ENCODE results near the gene ADGRG4. TPM values are rescaled to one million over a fixed set of nuclear protein-coding genes. Genes with fewer than 3 reads are reported as not detected.
"Not testable (repeated sequence)": the region's sequence is repeated elsewhere in the genome, so short reads cannot be mapped to it uniquely, and the experiment has no call there.

ADGRG4 gene
- total and polyA plus RNA-seq, 9 donors, result under 0.01 to 0.44 (median 0.02) TPM; not detected in 1

DNA sequence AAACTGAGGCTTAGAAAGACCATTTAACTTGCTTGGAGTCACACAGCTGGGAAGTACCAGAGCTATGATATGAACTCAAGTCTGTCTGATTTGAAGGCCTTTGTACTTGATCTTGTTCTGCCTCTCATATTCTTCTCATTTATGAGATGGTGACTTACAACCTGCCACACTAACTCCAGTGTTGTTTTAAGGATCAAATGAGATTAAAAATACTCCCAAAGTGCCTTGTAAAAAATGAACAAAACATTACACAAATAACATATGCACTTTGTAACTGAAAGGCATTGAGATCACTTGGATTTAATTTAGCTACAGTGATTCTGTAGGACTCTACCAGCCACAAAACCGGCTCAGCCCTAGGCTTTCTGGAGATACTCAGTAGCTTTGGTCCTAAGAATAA is 33.9 kb upstream of the ADGRG4 start:
- no peaks in the 10 kb centered on the region for H3K36me3 ChIP-seq (ENCODE audit: control insufficient read depth, insufficient read depth, low read length)
- no peaks in the 10 kb centered on the region for H3K27me3 ChIP-seq (ENCODE audit: control insufficient read depth, insufficient read depth, low read length)
- no peak for DNase-seq
- no peak overlapping the region for H3K27ac ChIP-seq (ENCODE audit: low read length)
- no peaks in the 10 kb centered on the region for H3K9me3 ChIP-seq (replicated peaks; ENCODE audit: control insufficient read depth, low read depth, low read length)
- H3K4me1 ChIP-seq (ENCODE audit: control insufficient read depth, insufficient read depth, low read length), result peaks cover 5% of the 10 kb centered on the region
- WGBS (ENCODE audit: insufficient coverage), result 100% methylated on average over 1 of the region's 1 CpG
- H3K4me3 ChIP-seq (ENCODE audit: low read length), result no peak overlapping the region

GRCh38 chrX:136268051-136269048 is 32.4 kb upstream of the ADGRG4 start:
- WGBS (ENCODE audit: insufficient coverage), result no CpG with 5 or more reads among the region's 5 CpGs

GRCh38 chrX:136269921-136270320 is 30.8 kb upstream of the ADGRG4 start:
- Histone ChIP-seq H3K36me3 (ENCODE audit: control insufficient read depth, insufficient read depth, low read length) (no peaks in the 10 kb centered on the region), H3K4me3 (ENCODE audit: low read length) (no peak overlapping the region), H3K27ac (ENCODE audit: low read length) (no peak overlapping the region), H3K4me1 (ENCODE audit: control insufficient read depth, insufficient read depth, low read length) (no peaks in the 10 kb centered on the region), H3K9me3 (replicated peaks; ENCODE audit: control insufficient read depth, low read depth, low read length) (no peaks in the 10 kb centered on the region), H3K27me3 (ENCODE audit: control insufficient read depth, insufficient read depth, low read length) (no peaks in the 10 kb centered on the region)
- DNase-seq, result no peak
- WGBS (ENCODE audit: insufficient coverage), result no CpG with 5 or more reads among the region's 1 CpG

More at GRCh38 chrX:136268051-136269048, 32.4 kb upstream of the ADGRG4 start:
- Histone ChIP-seq H3K4me1 (ENCODE audit: control insufficient read depth, insufficient read depth, low read length) (no peaks in the 10 kb centered on the region), H3K27ac (ENCODE audit: low read length) (no peak overlapping the region), H3K36me3 (ENCODE audit: control insufficient read depth, insufficient read depth, low read length) (no peaks in the 10 kb centered on the region), H3K4me3 (ENCODE audit: low read length) (no peak overlapping the region), H3K27me3 (ENCODE audit: control insufficient read depth, insufficient read depth, low read length) (no peaks in the 10 kb centered on the region), H3K9me3 (replicated peaks; ENCODE audit: control insufficient read depth, low read depth, low read length) (no peaks in the 10 kb centered on the region)
- DNase-seq, result peak; percentile 73

- H3K4me1 ChIP-seq (ENCODE audit: control insufficient read depth, insufficient read depth, low read length), result no peaks in the 10 kb centered on the region
- WGBS (ENCODE audit: insufficient coverage), result no CpG with 5 or more reads among the region's 1 CpG
- H3K4me3 ChIP-seq (ENCODE audit: low read length), result no peak overlapping the region
- H3K27ac ChIP-seq (ENCODE audit: low read length), result no peak overlapping the region
- H3K27me3 ChIP-seq (ENCODE audit: control insufficient read depth, insufficient read depth, low read length), result peaks cover 7% of the 10 kb centered on the region
- no peak for DNase-seq
- H3K36me3 ChIP-seq (ENCODE audit: control insufficient read depth, insufficient read depth, low read length), result no peaks in the 10 kb centered on the region
- no peaks in the 10 kb centered on the region for H3K9me3 ChIP-seq (replicated peaks; ENCODE audit: control insufficient read depth, low read depth, low read length)
Observed at GRCh38 chrX:136271300-136271699, 29.5 kb upstream of the ADGRG4 start.

DNA sequence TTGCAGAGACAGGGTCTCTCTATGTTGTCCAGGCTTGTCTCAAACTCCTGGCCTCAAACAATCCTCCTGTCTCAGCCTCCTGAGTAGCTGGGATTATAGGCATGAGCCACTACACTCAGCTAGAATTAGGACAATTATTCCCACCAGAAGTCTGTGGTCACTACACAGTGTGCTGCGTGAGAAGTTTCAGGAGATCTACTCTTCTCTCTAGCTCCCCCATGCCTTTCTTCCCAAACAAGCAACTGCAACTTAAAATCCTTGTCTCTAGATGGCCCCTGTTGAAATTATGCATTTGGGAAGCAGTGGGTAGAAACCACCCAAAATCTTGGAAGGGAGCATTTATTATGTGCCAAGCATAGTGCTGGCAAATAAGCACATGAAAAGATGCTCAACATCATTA is 28.4 kb upstream of the ADGRG4 start:
- no peak for DNase-seq
- H3K36me3 ChIP-seq (ENCODE audit: control insufficient read depth, insufficient read depth, low read length), result no peaks in the 10 kb centered on the region
- H3K27ac ChIP-seq (ENCODE audit: low read length), result no peak overlapping the region
- no CpG with 5 or more reads among the region's 1 CpG for WGBS (ENCODE audit: insufficient coverage)
- no peaks in the 10 kb centered on the region for H3K4me1 ChIP-seq (ENCODE audit: control insufficient read depth, insufficient read depth, low read length)
- H3K27me3 ChIP-seq (ENCODE audit: control insufficient read depth, insufficient read depth, low read length), result peaks cover 7% of the 10 kb centered on the region
- no peak overlapping the region for H3K4me3 ChIP-seq (ENCODE audit: low read length)
- no peaks in the 10 kb centered on the region for H3K9me3 ChIP-seq (replicated peaks; ENCODE audit: control insufficient read depth, low read depth, low read length)

GRCh38 chrX:136273986-136274385 is 26.8 kb upstream of the ADGRG4 start:
- Histone ChIP-seq H3K27me3 (ENCODE audit: control insufficient read depth, insufficient read depth, low read length) (peaks cover 14% of the 10 kb centered on the region), H3K4me1 (ENCODE audit: control insufficient read depth, insufficient read depth, low read length) (no peaks in the 10 kb centered on the region), H3K27ac (ENCODE audit: low read length) (no peak overlapping the region), H3K4me3 (ENCODE audit: low read length) (no peak overlapping the region), H3K36me3 (ENCODE audit: control insufficient read depth, insufficient read depth, low read length) (no peaks in the 10 kb centered on the region), H3K9me3 (replicated peaks; ENCODE audit: control insufficient read depth, low read depth, low read length) (no peaks in the 10 kb centered on the region)
- no CpG with 5 or more reads among the region's 1 CpG for WGBS (ENCODE audit: insufficient coverage)
- DNase-seq, result no peak

- no peak overlapping the region for H3K27ac ChIP-seq (ENCODE audit: low read length)
- H3K36me3 ChIP-seq (ENCODE audit: control insufficient read depth, insufficient read depth, low read length), result no peaks in the 10 kb centered on the region
- DNase-seq, result no peak
- peaks cover 14% of the 10 kb centered on the region for H3K27me3 ChIP-seq (ENCODE audit: control insufficient read depth, insufficient read depth, low read length)
- H3K9me3 ChIP-seq (replicated peaks; ENCODE audit: control insufficient read depth, low read depth, low read length), result no peaks in the 10 kb centered on the region
- no peak overlapping the region for H3K4me3 ChIP-seq (ENCODE audit: low read length)
- no peaks in the 10 kb centered on the region for H3K4me1 ChIP-seq (ENCODE audit: control insufficient read depth, insufficient read depth, low read length)
- WGBS (ENCODE audit: insufficient coverage), result 67% methylated on average over 4 of the region's 4 CpGs
Observed at GRCh38 chrX:136275553-136275952, 25.2 kb upstream of the ADGRG4 start.

GRCh38 chrX:136286375-136286774 is 14.4 kb upstream of the ADGRG4 start:
- H3K9me3 ChIP-seq (replicated peaks; ENCODE audit: control insufficient read depth, low read depth, low read length); H3K36me3 ChIP-seq (ENCODE audit: control insufficient read depth, insufficient read depth, low read length); H3K27ac ChIP-seq (ENCODE audit: low read length); DNase-seq; H3K4me3 ChIP-seq (ENCODE audit: low read length); H3K4me1 ChIP-seq (ENCODE audit: control insufficient read depth, insufficient read depth, low read length); H3K27me3 ChIP-seq (ENCODE audit: control insufficient read depth, insufficient read depth, low read length): not testable (repeated sequence)
- 67% methylated on average over 1 of the region's 5 CpGs for WGBS (ENCODE audit: insufficient coverage)

DNA sequence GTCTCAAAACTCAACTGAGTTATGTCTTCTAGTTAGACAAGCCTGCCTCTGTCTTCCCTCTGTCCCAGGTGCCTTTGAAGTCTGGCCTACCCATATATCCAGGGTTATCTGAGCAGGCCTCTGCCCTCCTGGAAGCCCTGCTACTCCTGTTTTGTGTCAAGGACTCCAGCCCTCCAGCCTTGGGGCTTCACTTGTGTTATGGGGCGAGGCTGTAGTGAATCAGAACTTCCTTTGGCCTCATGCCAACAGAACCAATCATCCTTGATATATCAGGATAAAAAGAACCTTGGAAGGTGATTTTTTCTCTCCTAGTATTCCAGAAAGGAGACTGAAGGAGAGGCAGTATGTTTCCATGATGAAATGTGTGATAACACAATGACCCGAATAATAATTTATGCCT is 8.9 kb upstream of the ADGRG4 start:
- 91% methylated on average over 1 of the region's 2 CpGs for WGBS (ENCODE audit: insufficient coverage)
- Histone ChIP-seq H3K4me1 (ENCODE audit: control insufficient read depth, insufficient read depth, low read length) (no peaks in the 10 kb centered on the region), H3K9me3 (replicated peaks; ENCODE audit: control insufficient read depth, low read depth, low read length) (no peaks in the 10 kb centered on the region), H3K36me3 (ENCODE audit: control insufficient read depth, insufficient read depth, low read length) (no peaks in the 10 kb centered on the region), H3K27ac (ENCODE audit: low read length) (no peak overlapping the region), H3K4me3 (ENCODE audit: low read length) (no peak overlapping the region), H3K27me3 (ENCODE audit: control insufficient read depth, insufficient read depth, low read length) (peaks cover 14% of the 10 kb centered on the region)
- no peak for DNase-seq

DNA sequence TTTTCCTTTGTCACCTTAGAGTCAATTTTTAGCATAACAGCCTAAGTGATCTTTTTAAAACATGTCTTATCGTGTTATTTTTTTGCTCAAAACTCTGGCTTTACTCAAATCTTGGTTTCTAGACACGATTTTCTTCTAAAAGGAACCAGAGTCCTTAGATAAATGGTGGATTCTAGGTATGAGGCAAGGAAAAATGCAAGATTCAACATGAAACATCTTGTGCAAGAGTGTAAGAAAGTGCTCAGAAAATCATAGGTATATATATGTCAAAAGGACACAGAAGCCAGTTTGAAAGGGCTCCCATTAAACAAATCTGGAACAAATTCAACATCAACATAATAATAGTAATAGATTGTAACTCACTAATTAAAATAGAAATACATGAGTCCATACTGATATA is 8.1 kb upstream of the ADGRG4 start:
- H3K9me3 ChIP-seq (replicated peaks; ENCODE audit: control insufficient read depth, low read depth, low read length), result no peaks in the 10 kb centered on the region
- H3K27ac ChIP-seq (ENCODE audit: low read length), result no peak overlapping the region
- WGBS (ENCODE audit: insufficient coverage), result no CpG with 5 or more reads among the region's 2 CpGs
- H3K4me1 ChIP-seq (ENCODE audit: control insufficient read depth, insufficient read depth, low read length), result no peaks in the 10 kb centered on the region
- peaks cover 14% of the 10 kb centered on the region for H3K27me3 ChIP-seq (ENCODE audit: control insufficient read depth, insufficient read depth, low read length)
- H3K4me3 ChIP-seq (ENCODE audit: low read length), result no peak overlapping the region
- no peaks in the 10 kb centered on the region for H3K36me3 ChIP-seq (ENCODE audit: control insufficient read depth, insufficient read depth, low read length)
- no peak for DNase-seq

All from muscle of leg (tissue), 11 donors.